CD4-positive, CD25-positive, alpha-beta regulatory T cell (primary cell): ENCODE results near the gene BACH2. TPM values are rescaled to one million over a fixed set of nuclear protein-coding genes. Genes with fewer than 3 reads are reported as not detected.
A peak's percentile ranks its signal among the peaks of the same experiment; 100 is the strongest.
"Not testable (repeated sequence)": the region's sequence is repeated elsewhere in the genome, so short reads cannot be mapped to it uniquely, and the experiment has no call there.

ENCODE experiments used
- ATAC-seq, 2 donors: fragments of 150-1000 bp; cut with Tn5 transposase; one replicate each; pipeline ENCODE4 v1.10.0; 2021; ENCODE audit warnings: low read depth in 2 of 2, moderate number of reproducible peaks in 2 of 2, moderate library complexity in 1 of 2
- DNase-seq, 3 donors: peaks; one replicate each; pipeline versions ENCODE4 v3.0.0 to v3.0.0-alpha.2; 2012 to 2022; ENCODE audit warnings: mixed read lengths in 1 of 3
- H3K27ac ChIP-seq: one replicate; pipeline ENCODE4 v1.7.0; 2013; ENCODE audit warnings: mild to moderate bottlenecking, low read length; ENCODE audit not compliant: insufficient read depth, poor library complexity, severe bottlenecking
- H3K27me3 ChIP-seq: one replicate; pipeline ENCODE4 v1.7.0; 2013; ENCODE audit warnings: low read length; ENCODE audit not compliant: control insufficient read depth, insufficient read depth
- H3K36me3 ChIP-seq: one replicate; pipeline ENCODE4 v1.7.0; 2013; ENCODE audit warnings: mild to moderate bottlenecking, low read length, moderate library complexity; ENCODE audit not compliant: control insufficient read depth, insufficient read depth
- H3K4me1 ChIP-seq: 2 replicates; pipeline ENCODE4 v1.7.0; 2013; ENCODE audit warnings: mild to moderate bottlenecking, low read length; ENCODE audit not compliant: insufficient read depth, control insufficient read depth, poor library complexity, severe bottlenecking
- H3K4me3 ChIP-seq: one replicate; pipeline ENCODE4 v1.7.0; 2013; ENCODE audit warnings: low read depth, mild to moderate bottlenecking, low read length, moderate library complexity
- H3K9me3 ChIP-seq, 2 experiments: 1 replicate in 1 of 2; 2 replicates in 1 of 2; pipeline ENCODE4 v1.7.0; 2013; ENCODE audit warnings: low read length in 2 of 2, mild to moderate bottlenecking in 1 of 2, moderate library complexity in 1 of 2; ENCODE audit not compliant: control insufficient read depth in 2 of 2
- H3K27ac Mint-ChIP-seq, 3 donors: one replicate each; pipeline ENCODE4 v1.8.0; 2020 to 2022; ENCODE audit warnings: mild to moderate bottlenecking in 3 of 3, mixed read lengths in 3 of 3, moderate library complexity in 2 of 3
- H3K27me3 Mint-ChIP-seq: one replicate; pipeline ENCODE4 v1.8.0; 2022; ENCODE audit warnings: mild to moderate bottlenecking, mixed read lengths
- H3K36me3 Mint-ChIP-seq: one replicate; pipeline ENCODE4 v1.8.0; 2020; ENCODE audit warnings: mixed read lengths
- H3K4me1 Mint-ChIP-seq, 4 donors: one replicate each; pipeline ENCODE4 v1.8.0; 2020 to 2022; ENCODE audit warnings: mixed read lengths in 4 of 4, mild to moderate bottlenecking in 1 of 4
- H3K4me3 Mint-ChIP-seq, 4 donors: one replicate each; pipeline ENCODE4 v1.8.0; 2020 to 2022; ENCODE audit warnings: mild to moderate bottlenecking in 4 of 4, mixed read lengths in 4 of 4, moderate library complexity in 3 of 4
- H3K9me3 Mint-ChIP-seq, 7 donors: one replicate each; pipeline ENCODE4 v1.8.0; 2020 to 2022; ENCODE audit warnings: mixed read lengths in 7 of 7, mild to moderate bottlenecking in 3 of 7, moderate library complexity in 2 of 7
- polyA plus RNA-seq, 4 donors: library from polyadenylated mRNA; unstranded; fragments of 300-500 nt; fragmentation: Illumina TruSeq; gene quantifications; one replicate each; pipeline ENCODE4 v1.2.3, GENCODE V29; 2021
- total RNA-seq: library from RNA; stranded (reverse); gene quantifications from one replicate; pipeline ENCODE4 v1.2.3, GENCODE V29; 2022

BACH2 gene
- total RNA-seq = 51.3 TPM
- polyA plus RNA-seq = 10 to 100 TPM in 1 of 4 donors, 1 to 10 TPM in 3; 3.8 to 12.2 (median 5.7) TPM

DNA sequence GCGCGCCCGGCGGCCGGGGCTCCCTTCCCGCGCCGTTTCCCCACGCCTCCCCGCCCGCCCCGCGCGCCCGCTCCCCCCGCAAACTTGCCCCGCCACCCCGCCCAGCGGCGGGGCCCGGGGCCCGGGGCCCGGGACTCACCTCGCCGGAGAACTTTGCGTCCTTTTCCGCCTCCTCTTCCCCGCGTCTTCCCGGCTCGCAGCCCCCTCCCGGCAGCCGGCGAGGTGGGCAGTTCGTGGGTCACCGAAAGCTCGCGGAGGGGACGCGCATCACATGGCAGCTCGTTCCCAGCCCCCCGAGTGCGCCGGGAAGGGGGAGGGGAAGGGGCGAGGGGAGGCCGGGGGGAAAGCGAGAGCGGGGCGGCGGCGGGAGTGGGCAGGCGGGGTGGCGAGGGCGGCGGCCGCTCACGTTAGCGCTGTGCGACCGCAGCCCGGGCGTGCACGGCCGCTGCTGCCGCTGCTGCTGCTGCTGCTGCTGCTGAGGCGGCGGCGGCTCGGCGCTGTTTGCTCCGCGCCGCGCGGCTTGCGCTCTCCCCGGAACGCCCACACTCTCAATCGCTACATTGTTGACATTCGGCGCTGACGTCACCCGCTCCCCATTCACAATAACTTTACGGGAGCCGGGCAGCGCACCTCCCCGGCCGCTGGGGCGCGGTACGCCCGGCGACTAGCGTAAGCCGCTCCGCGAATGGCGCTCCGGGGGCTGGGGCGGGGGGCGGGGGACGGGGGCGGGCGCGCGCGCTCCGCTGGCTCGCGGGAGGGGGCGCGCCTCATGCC, at the start of gene BACH2:
Gene BACH2 (minus strand): TSS at position 503 of the 774 bp plus-strand sequence. CDS start 287,999 bp downstream, outside the sequence.
- no peaks in the 10 kb centered on the region for H3K36me3 ChIP-seq
- H3K27me3 ChIP-seq = peaks cover 27% of the 10 kb centered on the region
- Mint-ChIP-seq H3K36me3 (no peaks in the 10 kb centered on the region), H3K27ac (peak within 1 kb of the TSS; percentile 38 to 96 (median 94)), H3K27me3 (peaks cover 62% of the 10 kb centered on the region), H3K9me3 (peaks cover 0 to 2% (median 0%) of the 10 kb centered on the region in 7 donors), H3K4me1 (peaks cover 3 to 38% (median 24%) of the 10 kb centered on the region in 4 donors), H3K4me3 (peak within 1 kb of the TSS; percentile 92 to 95 (median 94))
- peak within 1 kb of the TSS; percentile 79 for H3K4me3 ChIP-seq
- no peaks in the 10 kb centered on the region for H3K9me3 ChIP-seq
- peak within 1 kb of the TSS; percentile 85 for H3K27ac ChIP-seq
- ATAC-seq (peak; percentile 78 to 79), DNase-seq (peak; percentile 87 to 95 (median 91))
- H3K4me1 ChIP-seq = peaks cover 35% of the 10 kb centered on the region

DNA sequence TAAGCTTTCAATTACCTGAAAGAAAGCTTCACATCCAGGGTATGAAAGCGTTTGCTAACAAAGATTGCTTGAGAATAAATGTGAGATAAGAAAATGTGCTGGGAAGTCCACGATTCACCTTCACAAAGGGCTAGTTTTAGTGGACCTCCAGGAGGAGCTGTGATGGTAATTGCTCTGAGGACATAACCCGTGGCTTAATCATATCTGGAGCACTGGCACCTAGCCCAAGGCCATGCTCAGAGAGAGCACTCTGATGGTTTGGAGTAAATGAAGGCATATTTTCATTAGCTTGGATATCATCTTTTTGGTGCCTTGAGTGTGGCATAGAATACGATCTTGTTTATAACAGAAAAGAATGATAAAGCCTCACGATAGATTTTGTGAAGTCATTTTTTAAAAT, 46.9 kb upstream of the BACH2 start:
- Mint-ChIP-seq H3K27ac (no peak overlapping the region), H3K9me3 (peaks cover 0 to 5% (median 0%) of the 10 kb centered on the region in 7 donors), H3K4me3 (no peak overlapping the region), H3K4me1 (no peaks in the 10 kb centered on the region), H3K27me3 (peaks cover 39% of the 10 kb centered on the region), H3K36me3 (no peaks in the 10 kb centered on the region)
- Histone ChIP-seq H3K9me3 (no peaks in the 10 kb centered on the region), H3K36me3 (no peaks in the 10 kb centered on the region), H3K27ac (no peak overlapping the region), H3K27me3 (peaks cover 12% of the 10 kb centered on the region), H3K4me3 (no peak overlapping the region), H3K4me1 (no peaks in the 10 kb centered on the region)
- DNase-seq (no peak), ATAC-seq (no peak)

DNA sequence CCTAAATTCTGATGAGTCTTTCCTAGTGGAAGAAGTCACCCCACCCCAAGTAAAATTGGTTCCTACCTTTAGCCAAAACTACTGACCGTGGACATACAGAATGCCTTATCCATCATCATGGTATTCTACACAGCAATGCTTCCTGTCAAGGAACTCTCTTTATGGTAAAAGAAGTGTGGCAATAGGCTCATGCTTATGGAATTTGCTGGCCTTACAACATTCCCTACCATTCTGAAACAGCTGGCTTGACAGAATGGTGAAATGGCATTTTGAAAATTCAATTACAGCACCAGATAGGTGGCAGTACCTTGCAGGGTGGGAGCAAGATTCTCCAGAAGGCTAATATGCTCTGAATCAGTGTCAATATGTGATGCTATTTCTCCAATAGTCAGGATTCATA, 41.8 kb upstream of the BACH2 start:
- Histone ChIP-seq H3K9me3 (no peaks in the 10 kb centered on the region), H3K4me1 (no peaks in the 10 kb centered on the region), H3K36me3 (no peaks in the 10 kb centered on the region), H3K4me3 (no peak overlapping the region), H3K27ac (no peak overlapping the region), H3K27me3 (peaks cover 7% of the 10 kb centered on the region)
- no peak for ATAC-seq
- H3K4me3 Mint-ChIP-seq = no peak overlapping the region
- peaks cover 27% of the 10 kb centered on the region for H3K27me3 Mint-ChIP-seq
- no peaks in the 10 kb centered on the region for H3K4me1 Mint-ChIP-seq
- no peak for DNase-seq
- H3K27ac Mint-ChIP-seq = no peak overlapping the region
- peaks cover 0 to 4% (median 0%) of the 10 kb centered on the region in 7 donors for H3K9me3 Mint-ChIP-seq
- H3K36me3 Mint-ChIP-seq = peaks cover 4% of the 10 kb centered on the region

DNA sequence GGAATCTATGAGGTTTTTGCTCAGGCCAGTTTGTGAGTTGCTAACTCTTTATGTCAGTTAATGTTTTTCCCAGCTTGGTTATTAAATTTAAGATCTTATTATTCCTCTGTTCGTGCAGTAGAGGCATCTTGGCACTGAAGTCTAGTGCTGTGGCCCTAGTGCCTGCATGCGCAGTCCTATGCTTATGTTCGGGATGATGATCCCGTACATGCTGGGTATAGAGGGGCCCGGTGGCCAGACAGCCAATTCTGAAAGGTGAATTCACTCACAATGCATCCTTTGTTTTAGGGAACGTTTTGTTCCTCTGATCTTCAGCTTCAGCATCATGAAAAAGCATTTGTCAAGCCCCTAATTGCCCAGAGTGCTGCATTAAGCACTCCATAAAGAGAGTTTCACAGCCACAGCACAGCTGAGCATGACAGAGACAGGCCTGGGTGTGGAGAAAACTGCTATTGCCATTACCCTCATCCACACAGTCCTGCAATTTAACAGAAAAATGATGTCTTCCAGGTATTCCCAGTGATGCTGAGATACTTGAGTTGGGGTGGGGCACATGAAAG, 39.8 kb upstream of the BACH2 start:
- H3K27ac ChIP-seq = no peak overlapping the region
- H3K27me3 ChIP-seq = peaks cover 7% of the 10 kb centered on the region
- DNase-seq (no peak), ATAC-seq (no peak)
- no peak overlapping the region for H3K4me3 Mint-ChIP-seq
- H3K27ac Mint-ChIP-seq = peak overlapping the region in 1 of 3 donors; percentile 5
- H3K9me3 Mint-ChIP-seq = peaks cover 0 to 7% (median 0%) of the 10 kb centered on the region in 7 donors
- no peaks in the 10 kb centered on the region for H3K9me3 ChIP-seq
- peaks cover 4% of the 10 kb centered on the region for H3K36me3 Mint-ChIP-seq
- no peaks in the 10 kb centered on the region for H3K4me1 Mint-ChIP-seq
- H3K36me3 ChIP-seq = no peaks in the 10 kb centered on the region
- no peak overlapping the region for H3K4me3 ChIP-seq
- peaks cover 29% of the 10 kb centered on the region for H3K27me3 Mint-ChIP-seq
- H3K4me1 ChIP-seq = no peaks in the 10 kb centered on the region

DNA sequence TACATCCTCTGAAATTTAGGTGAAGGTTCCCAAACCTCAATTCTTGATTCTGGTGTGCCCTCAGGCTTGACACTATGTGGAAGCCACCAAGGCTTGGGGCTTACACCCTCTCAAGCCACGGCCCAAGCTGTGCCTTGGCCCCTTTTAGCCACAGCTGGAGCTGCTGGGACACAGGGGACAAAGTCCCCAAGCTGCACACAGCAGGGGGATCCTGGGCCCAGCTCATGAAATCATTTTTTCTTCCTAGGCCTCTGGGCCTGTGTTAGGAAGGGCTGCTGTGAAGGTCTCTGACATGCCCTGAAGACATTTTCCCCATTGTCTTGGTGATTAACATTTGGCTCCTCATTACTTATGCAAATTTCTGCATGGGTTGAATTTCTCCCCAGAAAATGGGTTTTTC, 37.3 kb upstream of the BACH2 start:
- H3K27me3 Mint-ChIP-seq = peaks cover 14% of the 10 kb centered on the region
- H3K4me3 ChIP-seq = no peak overlapping the region
- no peak overlapping the region for H3K27ac ChIP-seq
- H3K4me3 Mint-ChIP-seq = no peak overlapping the region
- H3K4me1 Mint-ChIP-seq = peaks cover 0 to 2% (median 0%) of the 10 kb centered on the region in 4 donors
- peaks cover 0 to 4% (median 0%) of the 10 kb centered on the region in 7 donors for H3K9me3 Mint-ChIP-seq
- H3K27ac Mint-ChIP-seq = no peak overlapping the region
- no peak for ATAC-seq
- H3K36me3 Mint-ChIP-seq = peaks cover 4% of the 10 kb centered on the region
- peaks cover 4% of the 10 kb centered on the region for H3K27me3 ChIP-seq
- H3K4me1 ChIP-seq = no peaks in the 10 kb centered on the region
- no peak for DNase-seq
- H3K36me3 ChIP-seq = no peaks in the 10 kb centered on the region
- H3K9me3 ChIP-seq = no peaks in the 10 kb centered on the region

DNA sequence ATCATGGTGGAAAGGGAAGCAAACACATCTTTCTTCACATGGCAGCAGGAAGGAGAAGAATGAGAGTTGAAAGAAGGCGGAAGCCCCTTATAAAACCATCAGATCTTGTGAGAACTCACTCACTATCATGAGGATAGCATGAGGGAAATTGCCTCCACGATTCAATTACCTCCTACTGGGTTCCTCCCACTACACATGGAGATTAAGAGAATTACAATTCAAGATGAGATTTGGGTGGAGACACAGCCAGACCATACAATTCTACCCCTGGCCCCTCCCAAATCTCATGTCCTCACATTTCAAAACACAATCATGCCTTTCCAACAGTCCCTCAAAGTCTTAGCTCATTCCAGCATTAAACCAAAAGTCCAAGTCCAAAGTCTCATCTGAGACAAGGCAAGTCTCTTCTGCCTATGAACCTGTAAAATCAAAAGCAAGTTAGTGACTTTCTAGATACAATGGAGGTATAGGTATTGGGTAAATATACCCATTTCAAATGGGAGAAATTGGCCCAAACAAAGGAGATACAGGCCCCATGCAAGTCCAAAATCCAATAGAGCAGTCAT, 36.4 kb upstream of the BACH2 start:
- not testable (repeated sequence) for H3K4me1 ChIP-seq, H3K4me3 ChIP-seq, H3K9me3 Mint-ChIP-seq, ATAC-seq, DNase-seq, H3K4me1 Mint-ChIP-seq, H3K36me3 ChIP-seq, H3K36me3 Mint-ChIP-seq, H3K9me3 ChIP-seq, H3K27me3 ChIP-seq, H3K27ac Mint-ChIP-seq, H3K4me3 Mint-ChIP-seq, H3K27ac ChIP-seq
- peaks cover 11% of the 10 kb centered on the region for H3K27me3 Mint-ChIP-seq

DNA sequence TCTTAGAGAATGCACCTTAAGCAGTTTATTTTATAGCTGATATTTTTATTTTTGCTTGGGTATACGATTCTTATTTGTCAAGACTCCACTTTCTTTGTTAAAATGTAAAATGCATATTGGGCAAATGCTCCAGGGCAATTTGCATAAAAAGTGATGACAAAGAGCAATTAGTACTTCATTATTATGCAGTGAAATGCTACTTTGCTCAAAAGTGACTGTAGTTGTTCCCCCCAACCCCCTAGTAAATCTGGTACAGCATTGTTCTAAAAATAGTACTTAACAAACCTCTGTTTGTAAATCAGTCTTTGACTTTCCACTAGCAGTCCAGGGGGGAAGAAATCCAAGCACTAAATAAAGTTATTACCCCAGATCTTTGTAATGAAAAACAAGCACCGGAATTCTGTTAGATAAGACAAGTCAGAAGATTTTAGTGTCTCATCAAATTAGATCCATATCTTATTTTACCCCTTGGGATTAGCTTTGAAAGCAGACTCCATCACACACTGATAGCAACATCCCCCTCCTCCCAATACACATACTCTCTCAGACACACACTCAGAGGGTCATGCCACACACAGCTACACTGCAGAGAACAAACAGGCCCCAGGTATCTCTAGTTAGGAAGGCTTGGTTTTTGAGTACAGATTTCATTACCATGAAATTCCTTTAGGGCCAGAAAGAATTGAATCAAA, 32.9 kb upstream of the BACH2 start:
- DNase-seq (no peak), ATAC-seq (no peak)
- Histone ChIP-seq H3K4me1 (no peaks in the 10 kb centered on the region), H3K27me3 (no peaks in the 10 kb centered on the region), H3K27ac (no peak overlapping the region), H3K4me3 (no peak overlapping the region), H3K9me3 (no peaks in the 10 kb centered on the region), H3K36me3 (no peaks in the 10 kb centered on the region)
- Mint-ChIP-seq H3K4me3 (no peak overlapping the region), H3K27ac (peak overlapping the region in 1 of 3 donors; percentile 8), H3K27me3 (peaks cover 17% of the 10 kb centered on the region), H3K9me3 (peaks cover 0 to 4% (median 0%) of the 10 kb centered on the region in 7 donors), H3K36me3 (peaks cover 4% of the 10 kb centered on the region), H3K4me1 (peaks cover 0 to 2% (median 0%) of the 10 kb centered on the region in 4 donors)
